Measurements from ENCODE around the gene CD177. TPM values are rescaled to one million over a fixed set of nuclear protein-coding genes. Genes with fewer than 3 reads are reported as not detected.

Gene CD177
- total and polyA plus RNA-seq, 9 of the 15 experiments (the other 6 are each of a cell fraction or from before 2014, with no cell fraction given), result not detected

DNA sequence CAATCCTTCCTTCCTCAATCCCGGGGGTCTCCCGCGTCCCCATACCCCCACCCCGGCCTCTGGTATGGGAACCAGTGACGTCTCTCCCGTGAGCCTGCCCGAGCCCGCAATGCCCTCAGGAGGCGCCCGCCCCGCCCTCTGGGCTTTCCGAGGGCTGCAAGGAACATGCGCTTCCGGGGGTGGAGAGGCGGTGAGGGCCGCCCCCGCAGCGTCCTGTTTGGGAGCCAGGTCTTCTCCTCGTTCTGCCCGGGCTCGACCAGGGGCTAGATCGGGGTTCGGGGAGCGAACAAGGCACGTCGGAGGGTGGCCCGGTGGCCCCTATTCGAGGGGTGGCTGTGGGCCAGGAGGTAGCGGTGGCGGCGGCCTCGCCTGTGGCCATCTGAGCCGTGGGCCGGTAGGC lies 54.6 kb downstream of the CD177 start:
- no peaks in the 10 kb centered on the region for H3K9me3 ChIP-seq (replicated peaks; ENCODE audit: control insufficient read depth, insufficient read depth, low read depth, low read length)
- ATAC-seq, result peak; percentile 54; the same call in 2 of the 3 replicates
- no peaks in the 10 kb centered on the region for H3K79me2 ChIP-seq (ENCODE audit: control insufficient read depth, insufficient read depth, low read length)
- peaks cover 15 to 17% of the 10 kb centered on the region in 2 experiments; a peak in 3 of 5 replicates for H3K27me3 ChIP-seq (ENCODE audit: control insufficient read depth in 2 of 2, insufficient read depth in 2 of 2, low read length in 2 of 2)
- 13% methylated on average over 34 of the region's 34 CpGs for WGBS (ENCODE audit: insufficient coverage, low coverage, missing lambda C conversion rate)
- DNase-seq (ENCODE audit: extremely low read depth in 1 of 4, low spot score in 3 of 4), result peak in 3 of 4 experiments; percentile 24 to 39 (median 24)
- intact Hi-C loops (cut with micrococcal nuclease), result no loop called here
- H3K4me1 ChIP-seq (replicated peaks in 1 of 2; ENCODE audit: control insufficient read depth in 2 of 2, insufficient read depth in 2 of 2, low read length in 2 of 2), result peaks cover 0 to 10% of the 10 kb centered on the region in 2 experiments; a peak in 3 of 5 replicates
- TF ChIP-seq ETV5 (CRISPR knock-in tag; IDR thresholded peaks at IDR 0.05; ENCODE audit: low read depth) (no peak), MTA3 (IDR thresholded peaks at IDR 0.05; ENCODE audit: borderline replicate concordance) (no peak), EGR1 (conservative IDR thresholded peaks at IDR 0.05) (peak; percentile 59), EWSR1 (IDR thresholded peaks at IDR 0.05; ENCODE audit: borderline replicate concordance, low read depth, partially characterized antibody) (no peak), TCFL5 (CRISPR knock-in tag; conservative IDR thresholded peaks at IDR 0.05) (no peak), VEZF1 (CRISPR knock-in tag; IDR thresholded peaks at IDR 0.05) (0 out of 2 replicates have a peak, but pooled peaks have one; percentile 18), NRF1 (conservative IDR thresholded peaks at IDR 0.05 in 1 of 2, IDR thresholded peaks at IDR 0.05 in 1 of 2) (peak in 1 of 2 experiments; percentile 32; a peak in 1 of 4 replicates)
- TF ChIP-seq, protein P1, sequence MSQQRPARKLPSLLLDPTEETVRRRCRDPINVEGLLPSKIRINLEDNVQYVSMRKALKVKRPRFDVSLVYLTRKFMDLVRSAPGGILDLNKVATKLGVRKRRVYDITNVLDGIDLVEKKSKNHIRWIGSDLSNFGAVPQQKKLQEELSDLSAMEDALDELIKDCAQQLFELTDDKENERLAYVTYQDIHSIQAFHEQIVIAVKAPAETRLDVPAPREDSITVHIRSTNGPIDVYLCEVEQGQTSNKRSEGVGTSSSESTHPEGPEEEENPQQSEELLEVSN (IDR thresholded peaks at IDR 0.05; ENCODE audit: borderline replicate concordance in 1 of 2, extremely low read depth in 1 of 2, insufficient read depth in 1 of 2, insufficient read length in 1 of 2, low read depth in 1 of 2, low read length in 1 of 2, poor library complexity in 1 of 2, severe bottlenecking in 1 of 2), result peak in 1 of 2 experiments; percentile 30
- H3K4me2 ChIP-seq (ENCODE audit: insufficient read depth, low read length), result no peak overlapping the region
- in situ Hi-C loops (cut with MboI), result no loop called here
- no peak overlapping the region for H3K4me3 ChIP-seq
- ChIA-PET CTCF (ENCODE audit: low intra/inter-chr PET ratio) (no interaction called here), POLR2A (no interaction called here)
- no peak for FAIRE-seq
- no peak overlapping the region for H3K27ac ChIP-seq (ENCODE audit: extremely low read depth, low read depth, low read length)
- no TSS peak for BruUV-seq (replicated peaks)
- no peak overlapping the region; a peak in 1 of 4 replicates for H3K9ac ChIP-seq (ENCODE audit: insufficient read depth in 1 of 2, low read depth in 2 of 2, low read length in 2 of 2)
- H4K20me1 ChIP-seq (replicated peaks; ENCODE audit: control insufficient read depth, insufficient read depth, low read length), result no peaks in the 10 kb centered on the region
- no peaks in the 10 kb centered on the region for H3K36me3 ChIP-seq (ENCODE audit: control insufficient read depth, insufficient read depth, low read length)
- peak overlapping the region; percentile 65; the same call in 1 of the 2 replicates for H2AFZ ChIP-seq (ENCODE audit: low read depth, low read length)
- H3K9me1 ChIP-seq (ENCODE audit: control insufficient read depth, insufficient read depth, low read length), result peaks cover 4% of the 10 kb centered on the region
